HEK293T (cell line): ENCODE results near the gene PLEKHG4.

Experiments
- FOXM1 ChIP-seq: fragments of 450-650 bp; IDR thresholded peaks from 2 replicates; pipeline ENCODE4 v1.6.1; 2017; ENCODE audit warnings: mild to moderate bottlenecking, borderline replicate concordance
- NFRKB ChIP-seq: fragments of 450-650 bp; IDR thresholded peaks from 2 replicates; pipeline ENCODE4 v1.6.1; 2016; ENCODE audit warnings: mild to moderate bottlenecking, moderate library complexity
- SP1 ChIP-seq: fragments of 450-650 bp; IDR thresholded peaks from 2 replicates; pipeline ENCODE4 v1.6.1; 2017
- TARDBP ChIP-seq: fragments of 450-650 bp; IDR thresholded peaks from 2 replicates; pipeline ENCODE4 v1.6.1; 2016
- TF ChIP-seq, protein P1 (sequence below): fragments of 450-650 bp; IDR thresholded peaks from 2 replicates; pipeline ENCODE4 v1.6.1; 2016

- TF ChIP-seq SP1: no peak
- no peak for TF ChIP-seq TARDBP
- TF ChIP-seq FOXM1: no peak
- no peak for TF ChIP-seq NFRKB
- TF ChIP-seq, protein P1, sequence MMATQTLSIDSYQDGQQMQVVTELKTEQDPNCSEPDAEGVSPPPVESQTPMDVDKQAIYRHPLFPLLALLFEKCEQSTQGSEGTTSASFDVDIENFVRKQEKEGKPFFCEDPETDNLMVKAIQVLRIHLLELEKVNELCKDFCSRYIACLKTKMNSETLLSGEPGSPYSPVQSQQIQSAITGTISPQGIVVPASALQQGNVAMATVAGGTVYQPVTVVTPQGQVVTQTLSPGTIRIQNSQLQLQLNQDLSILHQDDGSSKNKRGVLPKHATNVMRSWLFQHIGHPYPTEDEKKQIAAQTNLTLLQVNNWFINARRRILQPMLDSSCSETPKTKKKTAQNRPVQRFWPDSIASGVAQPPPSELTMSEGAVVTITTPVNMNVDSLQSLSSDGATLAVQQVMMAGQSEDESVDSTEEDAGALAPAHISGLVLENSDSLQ: no peak
Observed at GRCh38 chr16:67248073-67248400, 31.3 kb upstream of the PLEKHG4 start.
